ENCODE measurements around the gene PARN.

- TF ChIP-seq SMC3 (IDR thresholded peaks at IDR 0.05; ENCODE audit: low read depth, low read length) (no peak), CTCF (conservative IDR thresholded peaks at IDR 0.05; ENCODE audit: low read depth, low read length) (no peak), RFX5 (IDR thresholded peaks at IDR 0.05; ENCODE audit: low read depth, low read length) (no peak), POLR2A (IDR thresholded peaks at IDR 0.05; ENCODE audit: low read depth, low read length) (no peak), CEBPB (IDR thresholded peaks at IDR 0.05; ENCODE audit: low read depth, low read length) (no peak), ELK1 (IDR thresholded peaks at IDR 0.05; ENCODE audit: borderline replicate concordance, low read depth, low read length) (no peak), USF2 (IDR thresholded peaks at IDR 0.05; ENCODE audit: low read depth, low read length) (no peak), CHD1 (IDR thresholded peaks at IDR 0.05; ENCODE audit: low read depth, low read length) (no peak), BHLHE40 (IDR thresholded peaks at IDR 0.05; ENCODE audit: low read depth, low read length) (no peak), MAZ (IDR thresholded peaks at IDR 0.05; ENCODE audit: borderline replicate concordance, low read depth, low read length) (no peak), RAD21 (IDR thresholded peaks at IDR 0.05; ENCODE audit: low read length) (no peak)
These were observed 80.3 kb downstream of the PARN start for GRCh38 chr16:14549789-14550153.
